C4-2B (cell line): ENCODE results near the gene S100A16.
A peak's percentile ranks its signal among the peaks of the same experiment; 100 is the strongest.

Experiments
- H3K27ac ChIP-seq: fragments of 450-650 bp; 2 replicates; pipeline ENCODE4 v1.5.1; 2017
- CTCF ChIP-seq: fragments of 450-650 bp; conservative IDR thresholded peaks from 2 replicates; pipeline ENCODE4 v1.5.1; 2017; ENCODE audit warnings: mild to moderate bottlenecking
- ZFX ChIP-seq: fragments of 450-650 bp; IDR thresholded peaks from 2 replicates; pipeline ENCODE4 v1.6.1; 2017

The S100A16 gene

DNA sequence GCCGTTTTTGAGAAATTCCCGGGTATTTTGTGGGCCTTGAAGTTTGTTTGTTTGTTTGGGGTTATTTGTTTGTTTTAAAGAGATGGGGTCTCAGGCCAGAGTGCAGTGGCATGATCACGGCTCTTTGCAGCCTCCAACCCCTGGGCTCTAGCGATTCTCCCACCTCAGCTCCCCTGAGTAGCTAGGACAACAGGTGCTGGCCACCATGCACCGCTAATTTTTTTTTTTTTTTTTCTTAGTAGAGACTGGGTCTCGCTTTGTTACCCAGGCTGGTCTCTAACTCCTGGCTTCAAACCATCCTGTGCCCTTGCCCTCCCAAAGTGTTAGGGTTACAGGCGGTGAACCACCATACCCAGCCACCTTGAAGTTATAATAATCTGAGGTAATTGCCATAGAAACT is 22.9 kb upstream of the S100A16 start:
- no peak for TF ChIP-seq CTCF
- H3K27ac ChIP-seq: no peak overlapping the region; the same call in 1 of the 2 replicates

- H3K27ac ChIP-seq: peak within 1 kb of the TSS; percentile 97
- TF ChIP-seq ZFX (no peak), CTCF (no peak)
Measured at GRCh38 chr1:153633754-153634665, 21.1 kb upstream of the S100A16 start, which contains the start of gene CHTOP. TSS of gene CHTOP (plus strand) at chr1:153634066. CDS start at chr1:153636589, 2,523 bp downstream.

- TF ChIP-seq CTCF (no peak), ZFX (no peak)
- H3K27ac ChIP-seq: peak overlapping the region; percentile 97
Measured at GRCh38 chr1:153633161-153633753, 20.3 kb upstream of the S100A16 start.

DNA sequence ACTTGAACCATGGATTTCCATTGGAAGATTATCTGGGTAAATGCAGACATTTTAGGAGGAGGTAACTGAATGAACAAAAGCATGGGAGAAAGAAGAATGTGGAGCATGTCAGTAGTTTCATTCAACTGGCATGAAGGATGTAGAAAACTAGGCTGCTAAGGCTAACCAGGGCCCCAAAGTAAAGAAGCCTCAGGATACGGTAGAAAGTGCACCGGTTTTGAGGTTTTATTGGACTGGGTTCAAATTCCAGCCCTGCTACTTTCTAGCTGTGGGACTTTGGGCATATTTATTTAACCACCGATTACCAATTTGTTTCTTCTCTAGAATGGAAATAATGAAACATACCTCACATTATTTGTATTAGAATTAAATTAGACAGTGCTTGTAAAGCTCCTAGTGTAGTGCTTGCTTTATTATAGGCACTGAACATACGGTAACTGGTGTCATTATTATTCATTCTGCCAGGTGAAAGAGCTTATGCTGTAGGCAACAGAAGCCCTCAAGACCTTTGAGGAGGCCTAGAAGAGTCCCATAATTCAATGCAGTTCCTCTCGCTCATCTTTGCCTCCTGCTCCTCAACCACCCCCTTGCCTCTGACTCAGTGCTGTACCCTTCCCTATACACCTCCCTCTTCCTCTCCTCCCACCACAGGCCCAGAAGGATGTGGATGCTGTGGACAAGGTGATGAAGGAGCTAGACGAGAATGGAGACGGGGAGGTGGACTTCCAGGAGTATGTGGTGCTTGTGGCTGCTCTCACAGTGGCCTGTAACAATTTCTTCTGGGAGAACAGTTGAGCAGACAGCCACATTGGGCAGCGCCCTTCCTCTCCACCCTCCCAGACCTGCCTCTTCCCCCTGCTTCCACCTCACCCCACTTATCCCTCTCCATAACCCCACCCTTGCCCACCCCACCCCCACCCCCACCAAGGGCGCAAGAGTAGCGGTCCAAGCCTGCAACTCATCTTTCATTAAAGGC is 18.4 kb upstream of the S100A16 start:
- TF ChIP-seq ZFX (no peak), CTCF (no peak)
- H3K27ac ChIP-seq: no peak overlapping the region

DNA sequence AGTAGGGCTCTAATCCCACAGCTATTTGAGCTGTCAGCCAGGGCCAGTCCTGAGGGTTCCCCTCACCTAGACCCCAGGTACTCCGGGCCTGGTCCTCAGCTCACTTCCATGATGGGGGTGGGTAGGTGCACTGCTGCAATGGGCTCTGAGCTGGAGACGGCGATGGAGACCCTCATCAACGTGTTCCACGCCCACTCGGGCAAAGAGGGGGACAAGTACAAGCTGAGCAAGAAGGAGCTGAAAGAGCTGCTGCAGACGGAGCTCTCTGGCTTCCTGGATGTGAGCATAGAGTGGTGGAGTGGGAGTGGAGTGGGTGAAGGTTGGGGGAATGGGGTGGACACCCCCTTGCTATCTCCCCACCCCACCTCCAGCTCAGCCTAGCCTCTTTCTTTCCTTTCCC is 17.4 kb upstream of the S100A16 start:
- TF ChIP-seq ZFX: no peak
- TF ChIP-seq CTCF: no peak
- no peak overlapping the region for H3K27ac ChIP-seq

- H3K27ac ChIP-seq: no peak overlapping the region
- TF ChIP-seq CTCF (no peak), ZFX (no peak)
Measured at GRCh38 chr1:153629971-153630370, 17.0 kb upstream of the S100A16 start.
